Right atrium auricular region (tissue), 2 donors: ENCODE data around the gene IL1F10. TPM values are rescaled to one million over a fixed set of nuclear protein-coding genes. Genes with fewer than 3 reads are reported as not detected.
"Not testable (repeated sequence)": the region's sequence is repeated elsewhere in the genome, so short reads cannot be mapped to it uniquely, and the experiment has no call there.

Experiments used
- DNase-seq: peaks from one replicate; pipeline ENCODE4 v3.0.0-alpha.2; 2019; ENCODE audit warnings: low spot score
- H3K27ac ChIP-seq, 2 donors: fragments of 200-600 bp; sonication (generic); 1 replicate in 1 of 2; 2 replicates in 1 of 2; pipeline ENCODE4 v1.5.1; 2016 to 2019
- H3K27me3 ChIP-seq, 2 donors: fragments of 200-600 bp; sonication (generic); one replicate each; pipeline versions ENCODE4 v1.5.1 to v1.6.0; 2017 to 2019
- H3K36me3 ChIP-seq: fragments of 200-600 bp; sonication (generic); one replicate; pipeline ENCODE4 v1.5.1; 2016
- H3K4me1 ChIP-seq, 2 donors: fragments of 200-600 bp; sonication (generic); one replicate each; pipeline versions ENCODE4 v1.5.1 to v1.6.0; 2017 to 2019
- H3K4me3 ChIP-seq, 2 donors: fragments of 200-600 bp; sonication (generic); 1 replicate in 1 of 2; 2 replicates in 1 of 2; pipeline ENCODE4 v1.5.1; 2017 to 2019; ENCODE audit warnings: mild to moderate bottlenecking in 1 of 2, moderate library complexity in 1 of 2
- H3K9me3 ChIP-seq, 2 donors: fragments of 200-600 bp; sonication (generic); one replicate each; pipeline ENCODE4 v1.5.1; 2019
- CTCF ChIP-seq, 2 donors: fragments of 200-600 bp; sonication (generic); IDR thresholded peaks; one replicate each; pipeline ENCODE4 v1.5.1; 2019; ENCODE audit warnings: antibody characterized with exemption in 2 of 2
- total RNA-seq, 2 donors: library from RNA; depleted of rRNA; stranded (reverse); fragments of >200 nt; gene quantifications; one replicate each; pipeline ENCODE4 v1.1.0, GENCODE V29; 2016

The IL1F10 gene
- total RNA-seq, 2 donors from 2014 or later = not detected

GRCh38 chr2:113092864-113093612 lies 25.3 kb downstream of the IL1F10 start:
- Histone ChIP-seq H3K36me3 (no peaks in the 10 kb centered on the region), H3K27ac (no peak overlapping the region), H3K4me1 (no peaks in the 10 kb centered on the region), H3K9me3 (no peaks in the 10 kb centered on the region), H3K4me3 (no peak overlapping the region), H3K27me3 (no peaks in the 10 kb centered on the region)
- DNase-seq = no peak
- TF ChIP-seq CTCF (IDR thresholded peaks at IDR 0.05) = no peak

- no peak for TF ChIP-seq CTCF (IDR thresholded peaks at IDR 0.05)
- no peak overlapping the region for H3K27ac ChIP-seq
- no peaks in the 10 kb centered on the region for H3K36me3 ChIP-seq
- H3K27me3 ChIP-seq = no peaks in the 10 kb centered on the region
- H3K9me3 ChIP-seq = no peaks in the 10 kb centered on the region
- DNase-seq = no peak
- H3K4me1 ChIP-seq = no peaks in the 10 kb centered on the region
- no peak overlapping the region for H3K4me3 ChIP-seq
These were observed 25.8 kb downstream of the IL1F10 start for GRCh38 chr2:113093613-113093977.

GRCh38 chr2:113096306-113096705 lies 28.5 kb downstream of the IL1F10 start:
- not testable (repeated sequence) for H3K4me1 ChIP-seq, H3K9me3 ChIP-seq, H3K27ac ChIP-seq, H3K36me3 ChIP-seq, H3K4me3 ChIP-seq, H3K27me3 ChIP-seq
- DNase-seq = peak; percentile 21

GRCh38 chr2:113096842-113097618 lies 29.3 kb downstream of the IL1F10 start:
- DNase-seq = not testable (repeated sequence)

GRCh38 chr2:113098041-113098440 lies 30.3 kb downstream of the IL1F10 start:
- no peak for TF ChIP-seq CTCF (IDR thresholded peaks at IDR 0.05)
- Histone ChIP-seq H3K27me3 (no peaks in the 10 kb centered on the region), H3K4me1 (no peaks in the 10 kb centered on the region), H3K9me3 (peaks cover 0 to 6% of the 10 kb centered on the region in 2 donors), H3K27ac (no peak overlapping the region), H3K36me3 (no peaks in the 10 kb centered on the region), H3K4me3 (no peak overlapping the region)
- DNase-seq = peak; percentile 36

More at GRCh38 chr2:113096842-113097618, 29.3 kb downstream of the IL1F10 start:
- not testable (repeated sequence) for H3K27ac ChIP-seq, H3K9me3 ChIP-seq, H3K4me1 ChIP-seq, H3K36me3 ChIP-seq, H3K27me3 ChIP-seq, H3K4me3 ChIP-seq

- no peak for TF ChIP-seq CTCF (IDR thresholded peaks at IDR 0.05)
- no peak for DNase-seq
- H3K27ac ChIP-seq = no peak overlapping the region
- no peaks in the 10 kb centered on the region for H3K27me3 ChIP-seq
- no peak overlapping the region for H3K4me3 ChIP-seq
- H3K36me3 ChIP-seq = no peaks in the 10 kb centered on the region
- H3K9me3 ChIP-seq = peaks cover 0 to 10% of the 10 kb centered on the region in 2 donors
- no peaks in the 10 kb centered on the region for H3K4me1 ChIP-seq
These were observed 30.8 kb downstream of the IL1F10 start for GRCh38 chr2:113098532-113098931.
